ENCODE data around the gene CES1. TPM values are rescaled to one million over a fixed set of nuclear protein-coding genes. Genes with fewer than 3 reads are reported as not detected.
A peak's percentile ranks its signal among the peaks of the same experiment; 100 is the strongest.
"Not testable (repeated sequence)": the region's sequence is repeated elsewhere in the genome, so short reads cannot be mapped to it uniquely, and the experiment has no call there.

Gene CES1
- total RNA-seq, 4 donors from 2014 or later = 2.6 to 10.8 (median 5.1) TPM

- intact Hi-C loops (cut with DNase I) = no loop called here
- H3K36me3 ChIP-seq = no peaks in the 10 kb centered on the region
- H3K27ac ChIP-seq = no peak overlapping the region
- DNase-seq = no peak
- no peak overlapping the region for H3K4me3 ChIP-seq (replicated peaks in 1 of 3)
- no peaks in the 10 kb centered on the region for H3K9me3 ChIP-seq
- H3K27me3 ChIP-seq = no peaks in the 10 kb centered on the region
- whole genome bisulfite sequencing, 2 donors = 87 to 88% methylated on average over 5 of the region's 5 CpGs
- no peaks in the 10 kb centered on the region for H3K4me1 ChIP-seq
- TF ChIP-seq CTCF (IDR thresholded peaks at IDR 0.05) (no peak), POLR2A (IDR thresholded peaks at IDR 0.05) (no peak)
Observed at GRCh38 chr16:55817236-55817912, 15.5 kb downstream of the CES1 start.

GRCh38 chr16:55816222-55816621 lies 16.7 kb downstream of the CES1 start:
- 70 to 74% methylated on average over 4 of the region's 4 CpGs for WGBS, 2 donors
- H3K9me3 ChIP-seq; DNase-seq; intact Hi-C loops (cut with DNase I); H3K36me3 ChIP-seq; H3K4me1 ChIP-seq; H3K4me3 ChIP-seq (replicated peaks in 1 of 3); H3K27me3 ChIP-seq; H3K27ac ChIP-seq: not testable (repeated sequence)

- DNase-seq = peak; percentile 40 to 42
- WGBS, 2 donors = 31 to 38% methylated on average over 3 of the region's 4 CpGs
- H3K27ac ChIP-seq = no peak overlapping the region
- H3K4me1 ChIP-seq = no peaks in the 10 kb centered on the region
- TF ChIP-seq POLR2A (IDR thresholded peaks at IDR 0.05) = no peak
- TF ChIP-seq CTCF (IDR thresholded peaks at IDR 0.05) = no peak
- no peaks in the 10 kb centered on the region for H3K9me3 ChIP-seq
- no peaks in the 10 kb centered on the region for H3K36me3 ChIP-seq
- intact Hi-C loops (cut with DNase I) = no loop called here
- no peak overlapping the region for H3K4me3 ChIP-seq (replicated peaks in 1 of 3)
- no peaks in the 10 kb centered on the region for H3K27me3 ChIP-seq
Observed at GRCh38 chr16:55815320-55815719, 17.6 kb downstream of the CES1 start.

- H3K4me1 ChIP-seq; H3K27me3 ChIP-seq; H3K36me3 ChIP-seq; DNase-seq; H3K9me3 ChIP-seq; intact Hi-C loops (cut with DNase I); H3K4me3 ChIP-seq (replicated peaks in 1 of 3); H3K27ac ChIP-seq: not testable (repeated sequence)
- 50 to 90% methylated on average over 1 to 2 of the region's 2 CpGs for WGBS, 2 donors
Observed at GRCh38 chr16:55814174-55814573, 18.7 kb downstream of the CES1 start.

- H3K27me3 ChIP-seq; H3K4me3 ChIP-seq (replicated peaks in 1 of 3); H3K36me3 ChIP-seq; H3K4me1 ChIP-seq; H3K9me3 ChIP-seq; intact Hi-C loops (cut with DNase I); DNase-seq; H3K27ac ChIP-seq: not testable (repeated sequence)
- 71 to 81% methylated on average over 4 to 8 of the region's 9 CpGs for WGBS, 2 donors
Observed at GRCh38 chr16:55813730-55814129, 19.2 kb downstream of the CES1 start.

- 50% methylated on average over 2 of the region's 2 CpGs; no CpG with 5 or more reads in 1 of the 2 donors for WGBS, 2 donors
Observed at GRCh38 chr16:55812951-55813350, 19.9 kb downstream of the CES1 start.

More at GRCh38 chr16:55812951-55813350, 19.9 kb downstream of the CES1 start:
- H3K27me3 ChIP-seq = no peaks in the 10 kb centered on the region
- no peak overlapping the region for H3K27ac ChIP-seq
- no peak for DNase-seq
- no peak overlapping the region for H3K4me3 ChIP-seq (replicated peaks in 1 of 3)
- no peak for TF ChIP-seq POLR2A (IDR thresholded peaks at IDR 0.05)
- TF ChIP-seq CTCF (IDR thresholded peaks at IDR 0.05) = no peak
- H3K36me3 ChIP-seq = no peaks in the 10 kb centered on the region
- no peaks in the 10 kb centered on the region for H3K4me1 ChIP-seq
- intact Hi-C loops (cut with DNase I) = no loop called here
- no peaks in the 10 kb centered on the region for H3K9me3 ChIP-seq

Measured in thyroid gland (tissue), 4 donors.